Measurements from ENCODE around the gene LBHD2. TPM values are rescaled to one million over a fixed set of nuclear protein-coding genes. Genes with fewer than 3 reads are reported as not detected.

Gene LBHD2
- total and polyA plus RNA-seq, 2 of the 8 experiments (the other 6 are each of a cell fraction or from before 2014, with no cell fraction given): not detected

GRCh38 chr14:103064978-103065377 lies 19.0 kb upstream of the LBHD2 start:
- Histone ChIP-seq H4K91ac (replicated peaks; ENCODE audit: insufficient read length, low read length) (no peak overlapping the region), H2BK5ac (ENCODE audit: low read depth, low read length) (no peak overlapping the region), H2BK15ac (ENCODE audit: low read length) (no peak overlapping the region), H2AFZ (ENCODE audit: low read length) (no peak overlapping the region), H3K23ac (ENCODE audit: insufficient read length) (no peak overlapping the region), H2BK20ac (ENCODE audit: low read length) (no peak overlapping the region), H3K4ac (replicated peaks; ENCODE audit: insufficient read length, low read depth, low read length) (no peak overlapping the region), H3K79me1 (ENCODE audit: low read depth, low read length) (no peaks in the 10 kb centered on the region; the same call in 1 of the 2 replicates), H2BK12ac (ENCODE audit: low read depth, low read length) (no peak overlapping the region), H3K4me2 (ENCODE audit: insufficient read depth in 1 of 2, low read depth in 2 of 2, low read length in 2 of 2) (no peak overlapping the region), H4K5ac (ENCODE audit: insufficient read length, low read depth, low read length) (no peak overlapping the region), H4K8ac (ENCODE audit: extremely low read depth, insufficient read depth, low read length) (no peak overlapping the region), H3K27ac (ENCODE audit: low read depth, low read length) (no peak overlapping the region), H2AK5ac (ENCODE audit: low read depth, low read length) (no peak overlapping the region), H2BK120ac (replicated peaks; ENCODE audit: low read depth, low read length) (no peak overlapping the region), H4K20me1 (replicated peaks in 1 of 2; ENCODE audit: control insufficient read depth in 1 of 2, insufficient read depth in 2 of 2, low read length in 2 of 2) (no peaks in the 10 kb centered on the region), H3K79me2 (ENCODE audit: control insufficient read depth in 1 of 2, insufficient read depth in 2 of 2, low read length in 2 of 2) (no peaks in the 10 kb centered on the region), H3K18ac (ENCODE audit: extremely low read depth, low read length) (no peak overlapping the region), H3K4me1 (replicated peaks in 1 of 4; ENCODE audit: control insufficient read depth in 3 of 4, insufficient read depth in 4 of 4, low read length in 3 of 4) (peaks cover 0 to 4% (median 0%) of the 10 kb centered on the region in 4 experiments; a peak in 1 of 7 replicates), H3K14ac (ENCODE audit: insufficient read length) (no peak overlapping the region), H3K56ac (replicated peaks; ENCODE audit: insufficient read length, low read depth, low read length) (no peak overlapping the region), H3K9ac (replicated peaks in 1 of 4; ENCODE audit: extremely low read depth in 1 of 4, low read depth in 3 of 4, low read length in 3 of 4) (no peak overlapping the region), H3K9me3 (ENCODE audit: insufficient read depth in 2 of 2, low read depth in 1 of 2, low read length in 1 of 2) (no peaks in the 10 kb centered on the region), H3K4me3 (ENCODE audit: extremely low read depth in 1 of 4, insufficient read depth in 2 of 4, low read depth in 3 of 4, low read length in 4 of 4) (no peak overlapping the region), H3K27me3 (replicated peaks in 1 of 4; ENCODE audit: control insufficient read depth in 3 of 4, extremely low read depth in 1 of 4, insufficient read depth in 3 of 4, low read length in 3 of 4) (no peaks in the 10 kb centered on the region), H3K36me3 (ENCODE audit: control insufficient read depth in 2 of 4, insufficient read depth in 4 of 4, low read length in 3 of 4) (no peaks in the 10 kb centered on the region), H3K23me2 (ENCODE audit: low read depth, low read length) (no peaks in the 10 kb centered on the region; the same call in 1 of the 2 replicates)
- ChIA-PET CTCF (ENCODE audit: partially characterized antibody) (interaction anchor here (1.0 to 1.6 kb wide), 2 partner anchors 10 to 62 kb away, joined by 3 to 4 read pairs; no protein-coding TSS in a partner anchor), POLR2A (ENCODE audit: partially characterized antibody) (no interaction called here)
- DNase-seq (ENCODE audit: low read depth in 1 of 2, low spot score in 2 of 2) (no peak), FAIRE-seq (no peak)
- 99% methylated on average over 12 of the region's 12 CpGs; no CpG with 5 or more reads in 1 of the 2 experiments for WGBS, 2 experiments (ENCODE audit: extremely low coverage in 1 of 2, insufficient coverage in 1 of 2, insufficient read length in 1 of 2, insufficient replicate concordance in 2 of 2, low coverage in 1 of 2, low lambda C conversion rate in 2 of 2, missing lambda C conversion rate in 1 of 2)
- TF ChIP-seq JUND (IDR thresholded peaks at IDR 0.05; ENCODE audit: low read length) (no peak), CREB1 (IDR thresholded peaks at IDR 0.05) (no peak), POLR2AphosphoS5 (IDR thresholded peaks at IDR 0.05; ENCODE audit: low read depth, low read length) (no peak), TAF1 (IDR thresholded peaks at IDR 0.05; ENCODE audit: low read depth, low read length) (no peak), CTBP2 (IDR thresholded peaks at IDR 0.05; ENCODE audit: borderline replicate concordance, insufficient read depth, insufficient read length, low read length) (no peak), CTCF (IDR thresholded peaks at IDR 0.05; ENCODE audit: control extremely low read depth in 1 of 3, insufficient read depth in 1 of 3, low read depth in 1 of 3, low read length in 3 of 3) (no peak), POU5F1 (IDR thresholded peaks at IDR 0.05; ENCODE audit: low read depth, low read length) (no peak), BRCA1 (IDR thresholded peaks at IDR 0.05; ENCODE audit: low read depth, low read length) (no peak), SRF (IDR thresholded peaks at IDR 0.05; ENCODE audit: low read depth, low read length) (no peak), RBBP5 (IDR thresholded peaks at IDR 0.05; ENCODE audit: borderline replicate concordance, low read depth, low read length) (no peak), ATF2 (IDR thresholded peaks at IDR 0.05; ENCODE audit: low read length) (no peak)
